Fibroblast of skin of right quadriceps (primary cell): ENCODE measurements around the gene SPINT2.
A peak's percentile ranks its signal among the peaks of the same experiment; 100 is the strongest.
"Not testable (repeated sequence)": the region's sequence is repeated elsewhere in the genome, so short reads cannot be mapped to it uniquely, and the experiment has no call there.

Experiments used
- DNase-seq: peaks from one replicate; pipeline ENCODE4 v3.0.0-alpha.2; 2013

Gene SPINT2

GRCh38 chr19:38324431-38324830, 60.1 kb downstream of the SPINT2 start:
- no peak for DNase-seq

GRCh38 chr19:38326591-38326990, 62.2 kb downstream of the SPINT2 start:
- no peak for DNase-seq

GRCh38 chr19:38329651-38330050, 65.3 kb downstream of the SPINT2 start:
- DNase-seq = no peak

- no peak for DNase-seq
Observed at GRCh38 chr19:38331728-38332127, 67.4 kb downstream of the SPINT2 start.

GRCh38 chr19:38333245-38333644, 68.9 kb downstream of the SPINT2 start:
- DNase-seq = no peak

GRCh38 chr19:38335949-38336637, 71.7 kb downstream of the SPINT2 start:
- DNase-seq = peak; percentile 94

GRCh38 chr19:38336638-38337359, 72.4 kb downstream of the SPINT2 start:
- DNase-seq = peak; percentile 79

- DNase-seq = no peak
Observed at GRCh38 chr19:38337360-38337653, 72.9 kb downstream of the SPINT2 start.

- not testable (repeated sequence) for DNase-seq
Observed at GRCh38 chr19:38339011-38339410, 74.6 kb downstream of the SPINT2 start.

- no peak for DNase-seq
Observed at GRCh38 chr19:38340927-38341326, 76.6 kb downstream of the SPINT2 start.
